HUES64 (cell line): ENCODE measurements around the gene OR5A2.

Experiments used
- H3K27ac ChIP-seq: 2 replicates; pipeline ENCODE4 v1.7.0; 2013; ENCODE audit warnings: low read depth, low read length, inconsistent platforms
- H3K27me3 ChIP-seq: 2 replicates; pipeline ENCODE4 v1.6.1; 2013; ENCODE audit warnings: mild to moderate bottlenecking, low read length; ENCODE audit not compliant: insufficient read depth
- H3K36me3 ChIP-seq: 2 replicates; pipeline ENCODE4 v1.6.1; 2013; ENCODE audit warnings: mild to moderate bottlenecking, low read length; ENCODE audit not compliant: insufficient read depth
- H3K4me1 ChIP-seq: 2 replicates; pipeline ENCODE4 v1.6.1; 2013; ENCODE audit warnings: mild to moderate bottlenecking, low read length, moderate library complexity; ENCODE audit not compliant: insufficient read depth
- H3K4me3 ChIP-seq: 2 replicates; pipeline ENCODE4 v1.5.1; 2013; ENCODE audit warnings: mild to moderate bottlenecking, low read length, moderate library complexity
- H3K9ac ChIP-seq: 2 replicates; pipeline ENCODE4 v1.6.1; 2013; ENCODE audit warnings: mild to moderate bottlenecking, low read depth, low read length
- H3K9me3 ChIP-seq: 2 replicates; pipeline ENCODE4 v1.6.1; 2013; ENCODE audit warnings: low read depth, low read length; ENCODE audit not compliant: insufficient read depth
- WGBS: fragments of 150-250, 120-280 bp; methylation state at CpG from one replicate; pipeline ENCODE4 v1.1.7; 2013; ENCODE audit warnings: missing lambda C conversion rate; 5-methylcytosine and 5-hydroxymethylcytosine counted together

OR5A2 gene

GRCh38 chr11:59427068-59427382 is 812 bp upstream of the OR5A2 start:
- Histone ChIP-seq H3K36me3 (no peaks in the 10 kb centered on the region), H3K9ac (no peak overlapping the region), H3K4me1 (peaks cover 30% of the 10 kb centered on the region), H3K27ac (peak overlapping the region; percentile 72), H3K4me3 (no peak overlapping the region), H3K9me3 (no peaks in the 10 kb centered on the region), H3K27me3 (no peaks in the 10 kb centered on the region)

- Histone ChIP-seq H3K9me3 (no peaks in the 10 kb centered on the region), H3K9ac (no peak overlapping the region)
- 78% methylated on average over 4 of the region's 4 CpGs for WGBS
These were observed 1.1 kb downstream of the OR5A2 start for GRCh38 chr11:59425131-59425530.

GRCh38 chr11:59423835-59424234 is 2.4 kb downstream of the OR5A2 start:
- Histone ChIP-seq H3K4me3 (no peak overlapping the region), H3K9me3 (no peaks in the 10 kb centered on the region), H3K27ac (no peak overlapping the region), H3K36me3 (no peaks in the 10 kb centered on the region), H3K4me1 (peaks cover 30% of the 10 kb centered on the region), H3K9ac (no peak overlapping the region), H3K27me3 (no peaks in the 10 kb centered on the region)
- WGBS, result 90% methylated on average over 2 of the region's 2 CpGs

More at GRCh38 chr11:59425131-59425530, 1.1 kb downstream of the OR5A2 start:
- Histone ChIP-seq H3K4me1 (peaks cover 30% of the 10 kb centered on the region), H3K27me3 (no peaks in the 10 kb centered on the region), H3K36me3 (no peaks in the 10 kb centered on the region), H3K27ac (no peak overlapping the region), H3K4me3 (no peak overlapping the region)

- Histone ChIP-seq H3K9me3 (peaks cover 3% of the 10 kb centered on the region; the same call in 1 of the 2 replicates), H3K27ac (no peak overlapping the region), H3K4me1 (no peaks in the 10 kb centered on the region), H3K9ac (no peak overlapping the region), H3K4me3 (no peak overlapping the region), H3K36me3 (no peaks in the 10 kb centered on the region), H3K27me3 (no peaks in the 10 kb centered on the region)
- 91% methylated on average over 2 of the region's 2 CpGs for WGBS
These were observed 8.1 kb downstream of the OR5A2 start for GRCh38 chr11:59418156-59418555.

GRCh38 chr11:59417023-59417422 is 9.2 kb downstream of the OR5A2 start:
- Histone ChIP-seq H3K27ac (no peak overlapping the region), H3K36me3 (no peaks in the 10 kb centered on the region), H3K4me1 (no peaks in the 10 kb centered on the region)

GRCh38 chr11:59416613-59417012 is 9.6 kb downstream of the OR5A2 start:
- Histone ChIP-seq H3K9ac (no peak overlapping the region), H3K4me3 (no peak overlapping the region), H3K36me3 (no peaks in the 10 kb centered on the region), H3K9me3 (peaks cover 11% of the 10 kb centered on the region; the same call in 1 of the 2 replicates), H3K4me1 (no peaks in the 10 kb centered on the region), H3K27me3 (no peaks in the 10 kb centered on the region), H3K27ac (no peak overlapping the region)
- WGBS, result 97% methylated on average over 4 of the region's 5 CpGs

More at GRCh38 chr11:59417023-59417422, 9.2 kb downstream of the OR5A2 start:
- Histone ChIP-seq H3K9me3 (peaks cover 11% of the 10 kb centered on the region; the same call in 1 of the 2 replicates), H3K4me3 (no peak overlapping the region), H3K27me3 (no peaks in the 10 kb centered on the region), H3K9ac (no peak overlapping the region)
- 92% methylated on average over 5 of the region's 5 CpGs for WGBS

- Histone ChIP-seq H3K4me1 (no peaks in the 10 kb centered on the region), H3K9me3 (peaks cover 24% of the 10 kb centered on the region), H3K27me3 (no peaks in the 10 kb centered on the region), H3K36me3 (no peaks in the 10 kb centered on the region), H3K9ac (no peak overlapping the region), H3K4me3 (no peak overlapping the region), H3K27ac (no peak overlapping the region)
- 92% methylated on average over 1 of the region's 1 CpG for whole genome bisulfite sequencing
These were observed 11.1 kb downstream of the OR5A2 start for GRCh38 chr11:59415111-59415510.

- 75% methylated on average over 1 of the region's 2 CpGs for WGBS
- no peak overlapping the region for H3K4me3 ChIP-seq
- no peaks in the 10 kb centered on the region for H3K4me1 ChIP-seq
- H3K9ac ChIP-seq, result no peak overlapping the region
- H3K27ac ChIP-seq, result no peak overlapping the region
- H3K27me3 ChIP-seq, result no peaks in the 10 kb centered on the region
- H3K9me3 ChIP-seq, result peaks cover 37% of the 10 kb centered on the region
- H3K36me3 ChIP-seq, result no peaks in the 10 kb centered on the region
These were observed 12.6 kb downstream of the OR5A2 start for GRCh38 chr11:59413646-59414045.

- Histone ChIP-seq H3K4me1 (no peaks in the 10 kb centered on the region), H3K27ac (no peak overlapping the region), H3K27me3 (no peaks in the 10 kb centered on the region), H3K9ac (no peak overlapping the region), H3K36me3 (no peaks in the 10 kb centered on the region), H3K9me3 (peaks cover 67% of the 10 kb centered on the region), H3K4me3 (no peak overlapping the region)
These were observed 22.7 kb downstream of the OR5A2 start for GRCh38 chr11:59403546-59403945.

GRCh38 chr11:59401262-59401552 is 25.0 kb downstream of the OR5A2 start:
- Histone ChIP-seq H3K9ac (no peak overlapping the region), H3K9me3 (peaks cover 71% of the 10 kb centered on the region), H3K27me3 (no peaks in the 10 kb centered on the region), H3K36me3 (no peaks in the 10 kb centered on the region), H3K27ac (no peak overlapping the region), H3K4me1 (no peaks in the 10 kb centered on the region), H3K4me3 (no peak overlapping the region)
- WGBS, result 51% methylated on average over 2 of the region's 2 CpGs

GRCh38 chr11:59400461-59401261 is 25.6 kb downstream of the OR5A2 start:
- Histone ChIP-seq H3K9ac (no peak overlapping the region), H3K4me1 (no peaks in the 10 kb centered on the region), H3K27ac (no peak overlapping the region), H3K9me3 (peaks cover 76% of the 10 kb centered on the region), H3K36me3 (no peaks in the 10 kb centered on the region), H3K4me3 (no peak overlapping the region), H3K27me3 (no peaks in the 10 kb centered on the region)
- 89% methylated on average over 3 of the region's 3 CpGs for WGBS

- Histone ChIP-seq H3K4me3 (no peak overlapping the region), H3K9me3 (peaks cover 47% of the 10 kb centered on the region), H3K27me3 (no peaks in the 10 kb centered on the region), H3K36me3 (no peaks in the 10 kb centered on the region), H3K9ac (no peak overlapping the region), H3K27ac (no peak overlapping the region), H3K4me1 (no peaks in the 10 kb centered on the region)
These were observed 32.0 kb downstream of the OR5A2 start for GRCh38 chr11:59394186-59394585.
